ENCODE measurements around the gene FAU. TPM values are rescaled to one million over a fixed set of nuclear protein-coding genes. Genes with fewer than 3 reads are reported as not detected.

Gene FAU
- total and polyA plus RNA-seq, 2 of the 13 experiments (the other 11 are each of a cell fraction or from before 2014, with no cell fraction given), result 374 to 869 TPM

GRCh38 chr11:65165410-65166317 is 43.7 kb upstream of the FAU start (continued):
- TF ChIP-seq TRIM22 (IDR thresholded peaks at IDR 0.05) (no peak), ZSCAN25 (CRISPR knock-in tag; IDR thresholded peaks at IDR 0.05) (peak; percentile 31; the same call in 1 of the 2 replicates), GABPA (IDR thresholded peaks at IDR 0.05; ENCODE audit: low read depth, low read length) (no peak), GABPA (CRISPR knock-in tag; IDR thresholded peaks at IDR 0.05; ENCODE audit: low read depth) (peak; percentile 76), STAG1 (CRISPR knock-in tag; IDR thresholded peaks at IDR 0.05) (no peak), TFAP4 (IDR thresholded peaks at IDR 0.05; ENCODE audit: borderline replicate concordance, low read depth) (no peak; the same call in 1 of the 2 replicates), MZF1 (CRISPR knock-in tag; IDR thresholded peaks at IDR 0.05; ENCODE audit: borderline replicate concordance) (no peak), JARID2 (CRISPR knock-in tag; IDR thresholded peaks at IDR 0.05; ENCODE audit: insufficient replicate concordance) (no peak), DPF2 (CRISPR knock-in tag; IDR thresholded peaks at IDR 0.05; ENCODE audit: borderline replicate concordance, low read depth) (peak; percentile 53; the same call in 1 of the 2 replicates), ZBTB8A (CRISPR knock-in tag; IDR thresholded peaks at IDR 0.05; ENCODE audit: borderline replicate concordance, low read depth) (no peak), BRF2 (CRISPR knock-in tag; IDR thresholded peaks at IDR 0.05) (no peak), ETV6 (CRISPR knock-in tag; conservative IDR thresholded peaks at IDR 0.05) (0 out of 2 replicates have a peak, but pooled peaks have one; percentile 40), MIER2 (CRISPR knock-in tag; IDR thresholded peaks at IDR 0.05) (0 out of 2 replicates have a peak, but pooled peaks have one; percentile 14), HINFP (CRISPR knock-in tag; IDR thresholded peaks at IDR 0.05; ENCODE audit: low read depth) (no peak), RFXANK (CRISPR knock-in tag; IDR thresholded peaks at IDR 0.05) (no peak), GTF2F1 (IDR thresholded peaks at IDR 0.05; ENCODE audit: low read length) (no peak), SNAI1 (CRISPR knock-in tag; IDR thresholded peaks at IDR 0.05; ENCODE audit: borderline replicate concordance) (0 out of 2 replicates have a peak, but pooled peaks have one; percentile 47), ATRX (CRISPR knock-in tag; IDR thresholded peaks at IDR 0.05; ENCODE audit: borderline replicate concordance) (no peak), DBP (CRISPR knock-in tag; IDR thresholded peaks at IDR 0.05; ENCODE audit: not compliant biosample characterization) (no peak), STAT5B (CRISPR knock-in tag; IDR thresholded peaks at IDR 0.05) (no peak), FOXK2 (IDR thresholded peaks at IDR 0.05) (peak; percentile 72), ZNF207 (IDR thresholded peaks at IDR 0.05; ENCODE audit: borderline replicate concordance) (no peak), ZNF788 (CRISPR knock-in tag; IDR thresholded peaks at IDR 0.05; ENCODE audit: borderline replicate concordance) (0 out of 2 replicates have a peak, but pooled peaks have one; percentile 37), FOXK1 (CRISPR knock-in tag; IDR thresholded peaks at IDR 0.05; ENCODE audit: borderline replicate concordance, low read depth) (peak; percentile 49; the same call in 1 of the 2 replicates), ZNF720 (CRISPR knock-in tag; IDR thresholded peaks at IDR 0.05) (no peak)

All from HepG2 (cell line).